GM12801 (cell line): ENCODE measurements around the gene TOM1L2.

Experiments
- TF ChIP-seq, protein P1 (sequence below): IDR thresholded peaks from one replicate; pipeline ENCODE4 v1.5.1; 2011; ENCODE audit warnings: control low read depth; ENCODE audit not compliant: insufficient read length; ENCODE audit errors: extremely low read depth

Gene TOM1L2

DNA sequence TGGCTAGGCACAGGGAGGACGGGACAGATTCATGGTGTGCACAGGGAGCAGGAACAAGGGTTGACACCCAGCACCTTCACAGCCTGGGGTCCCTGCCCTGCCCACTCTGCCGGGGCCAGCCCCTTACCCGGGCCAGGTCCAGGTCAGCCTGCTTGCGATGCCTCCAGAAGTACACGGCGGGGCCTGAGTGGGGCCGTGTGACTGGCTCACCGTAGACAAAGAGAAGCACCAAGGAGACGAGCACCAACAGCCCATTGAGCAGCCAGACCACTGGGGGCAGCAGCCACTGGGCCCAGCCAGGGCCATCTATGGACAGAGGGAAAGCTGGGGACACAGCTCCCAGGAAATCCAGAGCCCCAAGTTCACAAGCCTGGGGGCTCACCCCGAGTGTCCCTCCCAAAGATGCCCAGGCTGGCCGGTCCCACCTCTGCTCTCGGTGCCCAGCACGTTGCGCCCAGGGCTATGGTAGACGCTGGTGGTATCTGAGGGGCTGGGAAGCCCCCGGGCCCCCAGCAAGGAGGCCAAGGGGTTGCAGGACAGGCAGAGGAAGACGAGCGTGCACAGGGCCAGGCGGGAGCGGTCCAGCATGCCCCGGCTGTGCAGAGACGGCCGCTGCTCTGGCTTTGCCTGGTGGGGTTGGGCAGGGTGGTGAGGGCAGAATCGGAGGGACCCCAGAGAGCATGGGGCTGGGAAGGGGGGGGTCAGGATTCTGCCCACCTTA, 155.2 kb downstream of the TOM1L2 start:
- TF ChIP-seq, protein P1, sequence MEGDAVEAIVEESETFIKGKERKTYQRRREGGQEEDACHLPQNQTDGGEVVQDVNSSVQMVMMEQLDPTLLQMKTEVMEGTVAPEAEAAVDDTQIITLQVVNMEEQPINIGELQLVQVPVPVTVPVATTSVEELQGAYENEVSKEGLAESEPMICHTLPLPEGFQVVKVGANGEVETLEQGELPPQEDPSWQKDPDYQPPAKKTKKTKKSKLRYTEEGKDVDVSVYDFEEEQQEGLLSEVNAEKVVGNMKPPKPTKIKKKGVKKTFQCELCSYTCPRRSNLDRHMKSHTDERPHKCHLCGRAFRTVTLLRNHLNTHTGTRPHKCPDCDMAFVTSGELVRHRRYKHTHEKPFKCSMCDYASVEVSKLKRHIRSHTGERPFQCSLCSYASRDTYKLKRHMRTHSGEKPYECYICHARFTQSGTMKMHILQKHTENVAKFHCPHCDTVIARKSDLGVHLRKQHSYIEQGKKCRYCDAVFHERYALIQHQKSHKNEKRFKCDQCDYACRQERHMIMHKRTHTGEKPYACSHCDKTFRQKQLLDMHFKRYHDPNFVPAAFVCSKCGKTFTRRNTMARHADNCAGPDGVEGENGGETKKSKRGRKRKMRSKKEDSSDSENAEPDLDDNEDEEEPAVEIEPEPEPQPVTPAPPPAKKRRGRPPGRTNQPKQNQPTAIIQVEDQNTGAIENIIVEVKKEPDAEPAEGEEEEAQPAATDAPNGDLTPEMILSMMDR = no peak

DNA sequence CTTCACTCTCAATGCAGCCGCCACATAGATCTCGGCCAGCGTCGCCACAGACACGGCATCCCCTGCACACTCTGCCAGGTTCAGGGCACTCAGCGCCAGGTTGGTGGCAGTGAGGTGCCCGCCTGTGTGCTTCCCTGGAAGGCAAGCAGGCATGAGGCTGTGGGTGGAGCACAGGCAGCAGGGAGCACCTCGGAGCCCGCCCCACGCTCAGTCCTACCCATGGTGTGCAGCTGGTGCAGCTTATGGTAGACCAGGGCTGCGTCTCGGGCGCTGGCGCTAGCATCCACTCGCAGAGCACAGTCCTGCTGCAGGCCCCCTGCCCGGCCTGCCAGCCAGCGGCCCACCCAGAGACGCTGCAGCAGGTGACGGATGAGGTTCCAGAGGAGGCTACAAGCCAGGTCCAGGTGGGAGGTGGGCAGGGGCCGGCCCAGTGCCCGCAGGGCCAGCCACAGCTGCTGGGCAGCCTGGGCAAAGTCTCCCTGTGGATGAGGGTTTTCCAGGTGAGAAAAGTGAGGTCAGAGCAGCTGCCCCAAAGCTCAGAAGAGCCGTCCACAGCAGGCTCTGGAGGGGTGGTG, 155.9 kb downstream of the TOM1L2 start:
- TF ChIP-seq, protein P1 = no peak

DNA sequence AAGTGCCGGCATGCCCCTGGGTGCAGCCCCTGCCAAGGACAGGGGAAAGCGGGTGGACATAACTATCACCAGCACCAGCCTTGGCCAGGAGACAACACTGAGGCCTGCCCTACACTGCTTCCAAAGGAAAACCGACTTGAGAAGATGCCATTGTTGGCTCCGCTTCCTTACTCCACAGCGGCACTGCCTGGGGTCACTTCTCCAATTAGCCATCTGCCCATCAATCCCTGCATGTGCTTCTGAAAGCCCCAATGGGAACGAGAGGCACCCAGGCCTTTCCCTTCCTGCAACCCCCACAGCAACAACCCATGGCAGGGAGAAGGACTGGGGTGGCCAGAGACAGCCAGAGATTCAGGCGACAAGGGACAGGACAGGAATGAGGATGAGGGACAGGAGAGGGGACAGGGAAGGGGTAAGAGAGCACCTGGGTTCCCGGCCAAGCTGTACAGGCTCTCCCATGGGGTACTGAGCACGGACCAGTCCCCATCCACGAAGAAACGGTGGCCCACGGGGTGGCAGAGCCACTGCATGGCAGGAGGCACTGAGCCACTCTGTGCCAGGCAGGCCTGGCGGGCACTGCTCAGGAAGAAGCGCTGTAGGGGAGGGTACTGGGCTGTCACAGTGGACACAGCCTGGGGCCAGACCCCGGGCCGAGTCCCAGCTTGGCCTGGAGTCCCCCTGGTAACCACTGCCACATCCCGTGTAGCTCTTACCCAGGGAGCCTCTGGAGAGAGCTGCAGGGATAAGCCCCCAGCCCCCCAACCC, 156.6 kb downstream of the TOM1L2 start:
- TF ChIP-seq, protein P1 = no peak

DNA sequence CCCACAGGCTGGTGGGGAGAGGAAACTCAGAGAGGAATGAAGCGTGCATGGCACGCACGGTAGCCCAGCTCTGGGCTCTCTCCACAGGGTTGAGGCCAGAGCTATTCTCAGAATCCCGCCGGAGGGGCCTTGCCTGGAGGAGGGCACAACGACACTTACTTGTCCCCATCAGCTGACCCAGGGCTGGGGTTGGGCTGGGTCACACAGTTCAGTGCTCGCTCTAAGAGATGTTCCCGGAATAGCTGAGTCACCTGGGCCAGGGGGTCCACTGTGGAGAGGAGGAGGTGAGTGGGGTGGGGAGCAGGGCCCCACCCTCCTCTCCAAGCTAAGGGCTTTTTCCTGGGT, 157.2 kb downstream of the TOM1L2 start:
- TF ChIP-seq, protein P1 = no peak

DNA sequence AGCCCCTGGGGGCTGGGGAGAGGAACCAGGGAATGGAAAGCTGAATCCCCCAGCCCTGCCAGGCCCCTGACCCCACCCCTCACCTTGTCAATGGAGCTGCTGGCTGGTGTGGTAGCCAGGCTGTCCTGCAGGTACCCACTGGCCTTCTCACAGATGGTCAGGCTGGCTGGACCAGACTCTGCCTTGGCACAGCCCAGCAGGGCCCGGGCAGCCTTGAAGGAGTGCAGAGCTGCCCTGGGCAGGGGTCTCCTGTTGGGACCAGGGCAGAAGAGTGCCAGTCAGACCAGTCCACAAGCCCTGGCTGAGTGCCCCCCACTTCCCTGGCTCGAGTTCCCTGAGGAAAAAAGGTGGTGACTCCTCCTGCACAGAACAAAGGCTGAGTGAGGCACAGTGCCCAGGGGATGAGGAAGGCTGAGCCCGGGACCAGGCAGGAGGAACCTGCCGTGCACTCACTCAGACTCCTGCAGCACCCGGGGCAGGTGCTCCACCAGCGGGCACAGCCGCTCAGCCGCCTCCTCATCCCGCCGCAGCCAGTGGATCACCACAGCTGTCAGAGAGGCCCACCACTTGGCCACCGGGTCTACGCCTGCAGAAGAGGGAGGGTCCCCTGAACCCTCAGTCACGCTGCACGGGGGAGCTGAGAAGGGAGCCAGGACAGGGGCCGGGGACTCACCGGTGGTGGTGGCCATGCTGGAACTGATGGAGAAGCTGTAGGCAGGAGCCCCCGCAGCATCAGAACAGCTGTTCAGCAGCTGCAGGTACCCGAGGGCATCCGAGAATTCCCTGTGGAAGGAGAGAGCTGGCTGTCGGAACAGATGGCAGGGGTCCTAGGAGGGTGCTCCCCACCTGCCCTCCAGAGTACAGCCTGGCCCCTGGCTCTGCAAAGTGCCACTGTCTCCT, 157.8 kb downstream of the TOM1L2 start:
- TF ChIP-seq, protein P1 = no peak

DNA sequence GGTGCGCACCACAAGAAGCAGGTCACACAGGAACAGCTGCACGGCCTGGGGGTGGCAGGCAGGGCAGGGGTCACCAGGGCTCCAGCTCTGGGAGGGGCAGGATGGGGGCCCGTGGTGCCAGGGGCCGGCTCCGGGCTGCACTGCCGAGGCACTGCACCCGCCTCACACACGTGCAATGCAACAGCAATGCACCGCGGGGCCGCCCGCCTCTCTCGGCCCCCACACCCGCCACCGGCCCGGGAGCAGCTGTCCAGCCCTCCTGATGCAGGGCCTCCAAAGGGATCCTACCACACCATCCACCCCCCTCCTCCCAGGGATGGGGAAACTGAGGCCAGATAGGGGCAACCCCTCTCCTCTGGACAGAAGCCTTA, 158.5 kb downstream of the TOM1L2 start:
- TF ChIP-seq, protein P1 = no peak

DNA sequence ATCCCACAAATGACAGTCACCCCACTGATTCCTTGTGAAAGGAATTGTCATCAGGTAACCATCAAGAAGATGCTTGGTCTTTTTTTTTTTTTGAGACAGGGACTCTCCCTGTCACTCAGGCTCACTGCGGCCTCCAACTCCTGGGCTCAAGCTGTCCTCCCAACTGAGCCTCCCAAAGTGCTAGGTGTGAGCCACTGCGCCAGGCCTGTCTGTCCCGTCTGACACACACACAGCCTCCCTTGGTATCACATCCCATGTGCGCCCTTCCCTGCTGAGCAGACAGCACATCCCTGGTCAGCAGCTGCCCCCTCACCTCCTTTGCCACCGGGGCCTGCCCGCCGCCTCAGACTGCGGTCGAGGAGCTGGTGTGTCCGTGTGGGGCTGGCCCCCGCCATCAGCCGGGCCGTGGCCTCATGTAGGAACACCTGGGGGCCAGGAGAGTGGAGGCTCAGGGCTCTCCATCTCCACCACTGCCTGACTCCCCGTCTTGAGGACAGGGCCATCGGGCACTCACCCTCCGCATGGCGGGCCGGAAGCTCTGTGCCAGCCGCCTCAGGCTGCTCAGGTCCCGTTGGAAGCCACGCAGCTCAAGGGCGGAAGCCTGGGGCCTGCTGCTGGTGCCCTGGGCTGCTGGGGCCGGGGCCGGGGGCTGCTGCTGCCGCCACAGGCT, 159.0 kb downstream of the TOM1L2 start:
- TF ChIP-seq, protein P1 = no peak
